GM12875 (cell line): ENCODE data around the gene C5orf58.

ENCODE experiments used
- H3K4me3 ChIP-seq: one replicate; pipeline ENCODE4 v1.5.1; 2011; ENCODE audit warnings: low read depth, low read length, control low read depth
- TF ChIP-seq, protein P1 (sequence below): IDR thresholded peaks from 2 replicates; pipeline ENCODE4 v1.5.1; 2011; ENCODE audit warnings: low read depth, mild to moderate bottlenecking, control low read depth, inconsistent platforms, low read length, moderate library complexity, borderline replicate concordance; ENCODE audit not compliant: insufficient read depth

Gene C5orf58

DNA sequence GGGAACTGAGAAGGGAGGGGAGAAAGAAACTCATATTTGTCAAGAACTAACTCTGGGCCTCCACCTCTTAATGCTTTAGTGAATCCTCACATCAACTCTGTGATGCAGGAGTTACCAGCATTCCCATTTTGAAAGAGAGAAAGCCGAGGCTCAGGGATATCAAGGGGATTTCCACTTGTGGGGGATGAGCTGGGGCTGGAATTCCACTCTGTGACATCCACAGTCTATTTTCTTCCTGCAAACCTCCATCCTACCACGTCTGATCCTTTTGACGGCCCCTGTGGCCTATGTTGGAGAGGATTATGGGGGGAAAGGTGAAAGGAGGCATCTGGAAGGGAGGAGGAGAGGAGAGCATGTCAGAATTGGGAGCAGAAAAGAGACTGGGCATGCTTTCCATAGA lies 55.8 kb downstream of the C5orf58 start:
- H3K4me3 ChIP-seq, result no peak overlapping the region
- TF ChIP-seq, protein P1, sequence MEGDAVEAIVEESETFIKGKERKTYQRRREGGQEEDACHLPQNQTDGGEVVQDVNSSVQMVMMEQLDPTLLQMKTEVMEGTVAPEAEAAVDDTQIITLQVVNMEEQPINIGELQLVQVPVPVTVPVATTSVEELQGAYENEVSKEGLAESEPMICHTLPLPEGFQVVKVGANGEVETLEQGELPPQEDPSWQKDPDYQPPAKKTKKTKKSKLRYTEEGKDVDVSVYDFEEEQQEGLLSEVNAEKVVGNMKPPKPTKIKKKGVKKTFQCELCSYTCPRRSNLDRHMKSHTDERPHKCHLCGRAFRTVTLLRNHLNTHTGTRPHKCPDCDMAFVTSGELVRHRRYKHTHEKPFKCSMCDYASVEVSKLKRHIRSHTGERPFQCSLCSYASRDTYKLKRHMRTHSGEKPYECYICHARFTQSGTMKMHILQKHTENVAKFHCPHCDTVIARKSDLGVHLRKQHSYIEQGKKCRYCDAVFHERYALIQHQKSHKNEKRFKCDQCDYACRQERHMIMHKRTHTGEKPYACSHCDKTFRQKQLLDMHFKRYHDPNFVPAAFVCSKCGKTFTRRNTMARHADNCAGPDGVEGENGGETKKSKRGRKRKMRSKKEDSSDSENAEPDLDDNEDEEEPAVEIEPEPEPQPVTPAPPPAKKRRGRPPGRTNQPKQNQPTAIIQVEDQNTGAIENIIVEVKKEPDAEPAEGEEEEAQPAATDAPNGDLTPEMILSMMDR, result no peak

- H3K4me3 ChIP-seq, result no peak overlapping the region
- TF ChIP-seq, protein P1, result no peak
These were observed 56.3 kb downstream of the C5orf58 start for GRCh38 chr5:170289121-170289520.

DNA sequence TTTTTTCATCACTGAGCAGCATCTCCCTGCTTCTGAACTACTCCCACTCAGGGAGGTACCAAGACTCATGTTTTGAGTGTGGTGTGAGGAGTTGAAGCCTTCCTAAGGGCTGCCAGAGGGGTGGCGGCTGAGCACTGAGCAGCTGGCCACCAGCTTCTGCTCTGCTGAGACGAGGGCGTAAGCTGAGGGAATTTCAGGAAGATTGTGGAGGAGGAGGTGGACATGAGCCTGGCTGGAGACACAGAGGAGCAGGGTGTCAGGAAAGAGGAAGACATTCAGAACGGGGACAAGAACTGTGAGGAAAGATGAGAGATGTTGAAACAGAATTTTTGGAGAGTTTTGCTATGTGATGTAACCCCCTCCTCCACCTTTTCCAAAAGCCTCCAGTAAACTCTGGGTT lies 57.0 kb downstream of the C5orf58 start:
- H3K4me3 ChIP-seq, result no peak overlapping the region
- TF ChIP-seq, protein P1, result no peak

- H3K4me3 ChIP-seq, result no peak overlapping the region
- TF ChIP-seq, protein P1, result no peak
These were observed 57.7 kb downstream of the C5orf58 start for GRCh38 chr5:170290498-170290897.

GRCh38 chr5:170292179-170293104 lies 59.7 kb downstream of the C5orf58 start:
- TF ChIP-seq, protein P1, result no peak

GRCh38 chr5:170293273-170293672 lies 60.5 kb downstream of the C5orf58 start:
- no peak overlapping the region for H3K4me3 ChIP-seq
- TF ChIP-seq, protein P1, result no peak

More at GRCh38 chr5:170292179-170293104, 59.7 kb downstream of the C5orf58 start:
- H3K4me3 ChIP-seq, result no peak overlapping the region

DNA sequence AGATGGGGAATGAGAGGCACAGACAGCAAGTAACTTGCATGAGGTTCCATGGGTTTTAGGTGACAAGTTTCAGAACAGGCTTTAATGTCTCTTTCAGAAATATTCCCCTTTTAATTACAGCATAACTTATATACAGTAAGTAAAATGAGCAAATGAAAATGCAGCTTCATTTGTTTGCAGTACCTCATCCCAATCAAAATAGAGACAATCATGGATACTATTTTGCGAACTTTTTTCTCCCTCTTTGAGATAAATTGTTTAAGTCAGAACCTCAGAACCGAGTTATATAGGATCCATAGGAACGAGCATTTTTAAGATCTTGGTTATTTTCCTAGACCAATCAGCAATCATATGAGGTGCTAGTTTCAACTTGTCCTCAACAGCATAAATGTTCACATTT lies 61.3 kb downstream of the C5orf58 start:
- H3K4me3 ChIP-seq, result no peak overlapping the region
- TF ChIP-seq, protein P1, result no peak
